Measurements from ENCODE around the gene APBB1IP. TPM values are rescaled to one million over a fixed set of nuclear protein-coding genes. Genes with fewer than 3 reads are reported as not detected.

APBB1IP gene
- total RNA-seq, 6 experiments from 2014 or later: 30.7 to 37.6 (median 35.5) TPM

- TF ChIP-seq CTCF (IDR thresholded peaks at IDR 0.05): no peak
- Mint-ChIP-seq H3K4me3 (no peak overlapping the region), H3K36me3 (ENCODE audit: low read depth) (peaks cover 74% of the 10 kb centered on the region), H3K27ac (no peak overlapping the region), H3K9me3 (peaks cover 11% of the 10 kb centered on the region), H3K27me3 (ENCODE audit: insufficient read depth) (no peaks in the 10 kb centered on the region), H3K4me1 (ENCODE audit: low read depth) (peaks cover 26% of the 10 kb centered on the region)
- DNase-seq: no peak
These were observed 71.2 kb downstream of the APBB1IP start for GRCh38 chr10:26509307-26509706.

GRCh38 chr10:26513101-26513500, 75.0 kb downstream of the APBB1IP start:
- no peaks in the 10 kb centered on the region for H3K27me3 Mint-ChIP-seq (ENCODE audit: insufficient read depth)
- H3K4me3 Mint-ChIP-seq: no peak overlapping the region
- no peak for DNase-seq
- no peak for TF ChIP-seq CTCF (IDR thresholded peaks at IDR 0.05)
- peaks cover 11% of the 10 kb centered on the region for H3K9me3 Mint-ChIP-seq
- peaks cover 59% of the 10 kb centered on the region for H3K36me3 Mint-ChIP-seq (ENCODE audit: low read depth)
- H3K27ac Mint-ChIP-seq: no peak overlapping the region
- peaks cover 10% of the 10 kb centered on the region for H3K4me1 Mint-ChIP-seq (ENCODE audit: low read depth)

GRCh38 chr10:26516540-26517101, 78.5 kb downstream of the APBB1IP start:
- TF ChIP-seq CTCF (IDR thresholded peaks at IDR 0.05): no peak
- Mint-ChIP-seq H3K4me1 (ENCODE audit: low read depth) (no peaks in the 10 kb centered on the region), H3K27me3 (ENCODE audit: insufficient read depth) (no peaks in the 10 kb centered on the region), H3K36me3 (ENCODE audit: low read depth) (peaks cover 47% of the 10 kb centered on the region), H3K9me3 (peaks cover 6% of the 10 kb centered on the region), H3K4me3 (no peak overlapping the region), H3K27ac (no peak overlapping the region)
- DNase-seq: no peak

GRCh38 chr10:26517141-26517867, 79.2 kb downstream of the APBB1IP start:
- H3K4me3 Mint-ChIP-seq: no peak overlapping the region
- no peak overlapping the region for H3K27ac Mint-ChIP-seq

GRCh38 chr10:26519803-26520202, 81.7 kb downstream of the APBB1IP start:
- TF ChIP-seq CTCF (IDR thresholded peaks at IDR 0.05): no peak
- H3K4me3 Mint-ChIP-seq: no peak overlapping the region
- H3K27ac Mint-ChIP-seq: no peak overlapping the region
- no peaks in the 10 kb centered on the region for H3K27me3 Mint-ChIP-seq (ENCODE audit: insufficient read depth)
- DNase-seq: no peak
- H3K9me3 Mint-ChIP-seq: no peaks in the 10 kb centered on the region
- peaks cover 8% of the 10 kb centered on the region for H3K4me1 Mint-ChIP-seq (ENCODE audit: low read depth)
- peaks cover 22% of the 10 kb centered on the region for H3K36me3 Mint-ChIP-seq (ENCODE audit: low read depth)

More at GRCh38 chr10:26517141-26517867, 79.2 kb downstream of the APBB1IP start:
- Mint-ChIP-seq H3K27me3 (ENCODE audit: insufficient read depth) (no peaks in the 10 kb centered on the region), H3K4me1 (ENCODE audit: low read depth) (no peaks in the 10 kb centered on the region), H3K36me3 (ENCODE audit: low read depth) (peaks cover 43% of the 10 kb centered on the region), H3K9me3 (peaks cover 6% of the 10 kb centered on the region)
- TF ChIP-seq CTCF (IDR thresholded peaks at IDR 0.05): no peak
- DNase-seq: no peak
